Thyroid gland (tissue), 4 donors: Measurements from ENCODE around the gene MTG2. TPM values are rescaled to one million over a fixed set of nuclear protein-coding genes. Genes with fewer than 3 reads are reported as not detected.

Experiments
- DNase-seq, 2 donors: peaks; one replicate each; pipeline ENCODE4 v3.0.0-alpha.2; 2019
- H3K27ac ChIP-seq, 3 donors: fragments of 200-600 bp; sonication (generic); 1 replicate in 2 of 3; 2 replicates in 1 of 3; pipeline ENCODE4 v1.5.1; 2016 to 2019; ENCODE audit warnings: mild to moderate bottlenecking in 1 of 3, moderate library complexity in 1 of 3
- H3K27me3 ChIP-seq: fragments of 200-600 bp; sonication (generic); one replicate; pipeline ENCODE4 v1.5.1; 2019
- H3K36me3 ChIP-seq, 2 donors: fragments of 200-600 bp; sonication (generic); one replicate each; pipeline ENCODE4 v1.5.1; 2016 to 2019
- H3K4me1 ChIP-seq, 2 donors: fragments of 200-600 bp; sonication (generic); one replicate each; pipeline ENCODE4 v1.5.1; 2017 to 2019
- H3K4me3 ChIP-seq, 3 donors: fragments of 200-600 bp; sonication (generic); replicated peaks in 1 of 3; 1 replicate in 2 of 3; 2 replicates in 1 of 3; pipeline ENCODE4 v1.5.1; 2016; ENCODE audit warnings: mild to moderate bottlenecking in 1 of 3
- H3K9me3 ChIP-seq: fragments of 200-600 bp; sonication (generic); one replicate; pipeline ENCODE4 v1.5.1; 2017
- CTCF ChIP-seq, 6 experiments: fragments of 200-600 bp in 3 of 6; fragments of 450-650 bp in 3 of 6; sonication (generic) in 3 of 6; IDR thresholded peaks; one replicate each; pipeline ENCODE4 v1.5.1; 2016 to 2019; ENCODE audit warnings: antibody characterized with exemption in 6 of 6, mild to moderate bottlenecking in 2 of 6, inconsistent platforms in 1 of 6, moderate library complexity in 1 of 6
- POLR2A ChIP-seq, 2 donors: fragments of 450-650 bp; IDR thresholded peaks; one replicate each; pipeline ENCODE4 v1.6.1; 2017; ENCODE audit warnings: antibody characterized with exemption in 2 of 2, mild to moderate bottlenecking in 2 of 2, moderate library complexity in 1 of 2
- WGBS, 2 donors: methylation state at CpG; one replicate each; pipeline ENCODE4 v1.1.5; 2017; 5-methylcytosine and 5-hydroxymethylcytosine counted together
- intact Hi-C: fragments of 100-400 bp; cut with DNase I; formaldehyde crosslinking; loops from one replicate; pipeline ENCODE4 v1.15.1; 2023
- total RNA-seq, 4 donors: library from RNA; depleted of rRNA; stranded (reverse); fragments of >200 nt; gene quantifications; one replicate each; pipeline ENCODE4 v1.2.3, GENCODE V29; 2016

Gene MTG2
- total RNA-seq, 4 donors from 2014 or later = 21.6 to 38.2 (median 33.4) TPM

- no peak for DNase-seq
- no peak for TF ChIP-seq POLR2A (IDR thresholded peaks at IDR 0.05)
- TF ChIP-seq CTCF (IDR thresholded peaks at IDR 0.05) = no peak
- Histone ChIP-seq H3K27me3 (no peaks in the 10 kb centered on the region), H3K27ac (no peak overlapping the region), H3K4me3 (no peak overlapping the region), H3K4me1 (no peaks in the 10 kb centered on the region), H3K9me3 (no peaks in the 10 kb centered on the region), H3K36me3 (no peaks in the 10 kb centered on the region)
- 80 to 84% methylated on average over 2 to 7 of the region's 8 CpGs for WGBS, 2 donors
- intact Hi-C loops = no loop called here
Measured at GRCh38 chr20:62211216-62211615, 28.4 kb downstream of the MTG2 start.

DNA sequence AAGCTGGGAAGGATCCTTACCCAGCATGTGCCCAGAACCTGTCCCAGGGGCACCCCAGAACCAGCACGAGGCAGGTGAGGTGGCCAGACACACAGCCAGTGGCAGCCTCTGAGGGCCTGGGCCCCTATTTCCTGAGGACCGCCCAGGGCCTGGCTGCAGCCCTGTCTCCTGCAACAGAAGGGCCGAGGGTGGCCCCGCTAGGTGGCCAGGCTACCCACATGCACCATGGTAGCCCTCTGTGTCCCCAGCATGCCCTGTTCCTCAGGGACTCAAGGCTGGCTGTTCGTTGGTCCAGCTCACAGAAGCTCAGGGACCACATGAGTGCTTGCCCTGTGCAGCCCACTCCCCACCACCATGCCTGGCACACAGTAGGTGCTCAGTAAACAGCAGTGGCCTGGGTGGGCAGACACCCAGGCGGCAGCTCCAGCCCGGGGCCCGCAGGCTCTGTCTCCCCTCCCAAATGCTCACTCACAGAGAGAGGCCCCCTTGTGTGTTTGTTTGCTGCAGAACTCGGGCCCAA lies 29.0 kb downstream of the MTG2 start:
- Histone ChIP-seq H3K36me3 (no peaks in the 10 kb centered on the region), H3K4me1 (no peaks in the 10 kb centered on the region), H3K27me3 (no peaks in the 10 kb centered on the region), H3K9me3 (no peaks in the 10 kb centered on the region), H3K4me3 (no peak overlapping the region), H3K27ac (no peak overlapping the region)
- 41 to 45% methylated on average over 5 to 6 of the region's 9 CpGs for WGBS, 2 donors
- TF ChIP-seq POLR2A (IDR thresholded peaks at IDR 0.05) (no peak), CTCF (IDR thresholded peaks at IDR 0.05) (no peak)
- intact Hi-C loops = no loop called here
- no peak for DNase-seq

DNA sequence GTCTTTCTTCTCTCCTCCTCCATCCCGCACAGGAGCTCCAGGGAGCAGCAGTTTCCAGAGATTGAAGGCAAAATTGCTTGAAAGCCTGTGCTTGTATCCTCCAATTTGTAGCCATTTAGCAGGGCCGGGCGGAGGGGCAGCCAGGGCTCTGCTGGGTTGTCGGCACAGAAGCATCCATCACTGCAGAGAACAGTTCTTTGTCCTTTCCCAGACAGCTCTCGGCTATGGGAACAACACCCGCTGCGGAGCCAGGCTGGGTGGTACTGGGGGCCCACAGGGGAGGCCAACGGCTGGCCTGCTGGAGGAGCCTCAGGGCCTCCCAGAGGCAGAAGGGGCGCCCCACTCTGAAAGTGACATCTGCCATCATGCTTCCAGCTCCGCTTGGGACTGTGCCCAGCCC lies 29.5 kb downstream of the MTG2 start:
- intact Hi-C loops = no loop called here
- Histone ChIP-seq H3K9me3 (no peaks in the 10 kb centered on the region), H3K4me3 (no peak overlapping the region), H3K4me1 (no peaks in the 10 kb centered on the region), H3K27me3 (no peaks in the 10 kb centered on the region), H3K36me3 (no peaks in the 10 kb centered on the region), H3K27ac (no peak overlapping the region)
- no peak for DNase-seq
- WGBS, 2 donors = 29 to 67% methylated on average over 3 to 6 of the region's 10 CpGs
- TF ChIP-seq CTCF (IDR thresholded peaks at IDR 0.05) (no peak), POLR2A (IDR thresholded peaks at IDR 0.05) (no peak)

DNA sequence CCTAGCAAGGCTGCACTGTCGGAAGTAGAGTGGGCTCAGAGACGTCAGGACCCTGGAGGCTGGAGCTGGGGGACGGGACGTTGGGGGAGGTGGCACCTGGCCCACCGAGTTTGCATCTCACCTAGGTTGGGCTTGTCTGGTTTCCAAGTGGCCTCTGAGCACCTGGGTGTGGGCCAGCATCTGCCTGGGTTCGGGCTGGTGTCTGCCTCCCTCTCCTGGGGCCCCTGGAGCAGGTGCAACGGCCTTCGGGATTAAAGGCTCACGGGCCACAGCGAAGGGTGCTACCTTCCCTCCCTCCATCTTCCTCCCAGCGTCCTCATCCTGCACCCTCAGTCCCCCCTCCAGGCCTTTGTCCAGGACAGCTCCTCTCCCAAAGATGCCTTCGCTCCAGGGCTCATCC lies 31.2 kb downstream of the MTG2 start:
- 34 to 37% methylated on average over 5 to 12 of the region's 12 CpGs for WGBS, 2 donors
- no peaks in the 10 kb centered on the region for H3K9me3 ChIP-seq
- TF ChIP-seq CTCF (IDR thresholded peaks at IDR 0.05) (no peak), POLR2A (IDR thresholded peaks at IDR 0.05) (no peak)
- DNase-seq = no peak
- H3K4me1 ChIP-seq = peaks cover 0 to 1% of the 10 kb centered on the region in 2 donors
- intact Hi-C loops = no loop called here
- no peak overlapping the region for H3K27ac ChIP-seq
- peaks cover 5% of the 10 kb centered on the region for H3K27me3 ChIP-seq
- H3K4me3 ChIP-seq = no peak overlapping the region
- H3K36me3 ChIP-seq = no peaks in the 10 kb centered on the region

DNA sequence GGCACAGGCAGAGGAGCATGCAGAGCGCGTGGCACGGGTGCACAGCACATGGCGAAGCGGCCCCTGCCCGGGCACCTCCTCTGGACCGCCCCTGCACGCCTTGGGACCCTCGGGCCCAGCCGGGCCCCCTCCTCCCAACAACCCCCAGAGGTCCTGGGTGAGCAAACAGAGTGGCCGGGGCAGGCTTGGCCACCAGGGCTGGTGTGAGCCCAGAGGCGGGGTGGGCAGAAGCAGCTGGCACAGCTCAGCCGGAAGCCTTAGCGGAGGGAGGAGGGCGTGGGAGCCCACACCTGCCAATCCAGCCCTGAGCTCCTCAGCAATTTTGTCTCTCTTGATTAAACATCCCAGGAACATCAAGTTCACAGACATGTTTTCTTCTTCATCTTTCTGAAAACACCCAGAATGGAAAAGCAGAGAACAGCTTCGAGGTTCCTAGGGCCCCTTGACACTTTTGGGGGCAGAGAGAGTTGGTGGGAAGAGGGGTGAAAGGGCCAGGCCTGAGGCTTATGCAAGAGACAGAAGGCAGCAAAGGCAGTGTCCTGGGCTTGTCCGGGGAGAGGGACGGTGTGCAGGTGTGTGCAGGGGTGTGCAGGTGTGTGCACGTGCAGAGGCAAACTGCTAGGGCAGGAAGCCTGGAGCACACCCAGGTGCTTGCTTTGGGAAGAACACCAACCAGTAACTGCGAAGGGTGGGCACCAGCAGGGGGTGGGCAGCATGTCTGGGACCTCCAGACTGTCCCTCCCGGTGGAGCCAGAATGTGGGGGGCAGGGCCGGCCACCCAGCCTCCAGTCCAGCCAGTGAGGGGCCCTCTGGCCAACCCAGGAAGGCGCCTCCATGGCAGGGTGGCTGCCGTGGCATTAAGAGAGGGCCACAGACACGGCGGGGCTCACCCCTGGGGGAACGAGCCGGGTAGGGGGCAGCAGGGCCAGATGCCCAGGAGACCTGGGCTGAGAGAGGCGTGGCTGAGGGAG lies 32.5 kb downstream of the MTG2 start:
- WGBS, 2 donors = 81 to 83% methylated on average over 21 to 27 of the region's 29 CpGs
- intact Hi-C loops = no loop called here

More for the DNA sequence above, 32.5 kb downstream of the MTG2 start:
- H3K4me1 ChIP-seq = peaks cover 0 to 8% of the 10 kb centered on the region in 2 donors
- H3K27ac ChIP-seq = no peak overlapping the region
- H3K9me3 ChIP-seq = no peaks in the 10 kb centered on the region
- H3K36me3 ChIP-seq = no peaks in the 10 kb centered on the region
- no peak for TF ChIP-seq POLR2A (IDR thresholded peaks at IDR 0.05)
- no peak for TF ChIP-seq CTCF (IDR thresholded peaks at IDR 0.05)
- H3K27me3 ChIP-seq = peaks cover 8% of the 10 kb centered on the region
- no peak for DNase-seq
- H3K4me3 ChIP-seq = no peak overlapping the region
